K562 (cell line): ENCODE results near the gene NADK. TPM values are rescaled to one million over a fixed set of nuclear protein-coding genes. Genes with fewer than 3 reads are reported as not detected.
A peak's percentile ranks its signal among the peaks of the same experiment; 100 is the strongest.

Experiments
- ATAC-seq: fragments of 200-7000 bp; cut with Tn5 transposase; 3 replicates; pipeline ENCODE4 v1.9.1; 2020; ENCODE audit warnings: moderate library complexity
- BruUV-seq: library from RNA; stranded (reverse); fragments of 400-500 nt; replicated peaks from 2 replicates; lab custom pipeline; 2021; lab: Mats Ljungman, UMichigan
- CTCF ChIA-PET: fragments of 300-600 bp; formaldehyde crosslinking; extraction: SDS; loops from one replicate; lab custom pipeline; 2021; ENCODE audit warnings: low intra/inter-chr PET ratio; lab: Yijun Ruan, JAX
- POLR2A ChIA-PET: fragments of 300-600, 350-650 bp; sonication (Branson Sonifier 250); formaldehyde crosslinking; extraction: SDS; loops from one replicate; lab custom pipeline; 2021; ENCODE audit warnings: antibody characterized with exemption, inconsistent platforms; lab: Yijun Ruan, JAX
- DNase-seq, 4 experiments: peaks; one replicate each; pipeline versions ENCODE4 v3.0.0 to v3.0.0-alpha.2; 2011 to 2018; ENCODE audit warnings: low spot score in 3 of 4, mixed read lengths in 3 of 4; ENCODE audit errors: extremely low read depth in 1 of 4
- FAIRE-seq: peaks from 2 replicates; lab custom pipeline; 2011; peaks lifted over from hg19 to GRCh38; lab: Jason Lieb, UNC
- H2AFZ ChIP-seq: 2 replicates; pipeline ENCODE4 v1.6.0; 2011; ENCODE audit warnings: low read depth, low read length, control low read depth, inconsistent platforms
- H3K27ac ChIP-seq: fragments of 200-600 bp; 3 replicates; pipeline ENCODE4 v1.8.0; 2011; ENCODE audit warnings: low read depth, mild to moderate bottlenecking, control low read depth, inconsistent platforms, low read length, moderate library complexity, mixed read lengths; ENCODE audit errors: extremely low read depth
- H3K27me3 ChIP-seq, 2 experiments: fragments of 300-600 bp in 1 of 2; 2 replicates in 1 of 2; 3 replicates in 1 of 2; pipeline versions ENCODE4 v1.6.0 to v1.8.0; 2011; ENCODE audit warnings: inconsistent platforms in 2 of 2, low read length in 2 of 2, mild to moderate bottlenecking in 1 of 2, mixed read lengths in 1 of 2, moderate library complexity in 1 of 2; ENCODE audit not compliant: control insufficient read depth in 2 of 2, insufficient read depth in 2 of 2
- H3K36me3 ChIP-seq: fragments of 300-600 bp; 3 replicates; pipeline ENCODE4 v1.8.0; 2011; ENCODE audit warnings: mild to moderate bottlenecking, low read length, inconsistent platforms; ENCODE audit not compliant: control insufficient read depth, insufficient read depth
- H3K4me1 ChIP-seq, 2 experiments: fragments of 200-600 bp in 1 of 2; replicated peaks in 1 of 2; 2 replicates in 1 of 2; 3 replicates in 1 of 2; pipeline versions ENCODE4 v1.5.1 to v1.8.0; 2011; ENCODE audit warnings: inconsistent platforms in 2 of 2, low read length in 2 of 2, mild to moderate bottlenecking in 1 of 2, mixed read lengths in 1 of 2, moderate library complexity in 1 of 2; ENCODE audit not compliant: control insufficient read depth in 2 of 2, insufficient read depth in 2 of 2
- H3K4me2 ChIP-seq: 2 replicates; pipeline ENCODE4 v1.6.1; 2011; ENCODE audit warnings: low read length, control low read depth, inconsistent platforms, mixed read lengths; ENCODE audit not compliant: insufficient read depth
- H3K4me3 ChIP-seq: fragments of 200-600 bp; sonication (generic), shearing (Covaris generic); 2 replicates; pipeline ENCODE4 v1.5.1; 2016; ENCODE audit warnings: control low read depth, inconsistent platforms
- H3K79me2 ChIP-seq: fragments of 200-600 bp; 3 replicates; pipeline ENCODE4 v1.8.0; 2011; ENCODE audit warnings: low read length, inconsistent platforms; ENCODE audit not compliant: control insufficient read depth, insufficient read depth
- H3K9ac ChIP-seq, 2 experiments: 2 replicates each; pipeline versions ENCODE4 v1.6.0 to v1.6.1; 2011; ENCODE audit warnings: low read depth in 2 of 2, low read length in 2 of 2, control low read depth in 1 of 2, inconsistent platforms in 1 of 2, mild to moderate bottlenecking in 1 of 2, mixed read lengths in 1 of 2; ENCODE audit not compliant: insufficient read depth in 1 of 2
- H3K9me1 ChIP-seq: one replicate; pipeline ENCODE4 v1.6.0; 2011; ENCODE audit warnings: inconsistent platforms, mild to moderate bottlenecking, low read length, moderate library complexity; ENCODE audit not compliant: control insufficient read depth, insufficient read depth
- H3K9me3 ChIP-seq: replicated peaks from 2 replicates; pipeline ENCODE4 v1.5.1; 2011; ENCODE audit warnings: low read depth, low read length, inconsistent platforms; ENCODE audit not compliant: control insufficient read depth, insufficient read depth
- H4K20me1 ChIP-seq: replicated peaks from 2 replicates; pipeline ENCODE4 v1.6.1; 2011; ENCODE audit warnings: low read length, inconsistent platforms, mixed read lengths; ENCODE audit not compliant: control insufficient read depth, insufficient read depth
- ELF2 ChIP-seq: fragments of 250-450 bp; sonication (Bioruptor Pico); IDR thresholded peaks from 2 replicates; pipeline ENCODE4 v1.5.0; 2021; ENCODE audit warnings: mild to moderate bottlenecking
- EWSR1 ChIP-seq: fragments of 450-650 bp; IDR thresholded peaks from 2 replicates; pipeline ENCODE4 v1.6.1; 2018; ENCODE audit warnings: borderline replicate concordance, mild to moderate bottlenecking, low read depth, moderate library complexity; ENCODE audit not compliant: partially characterized antibody
- HOMEZ ChIP-seq: fragments of 250-450 bp; sonication (Bioruptor Pico); IDR thresholded peaks from 2 replicates; pipeline ENCODE4 v1.4.0; 2020; ENCODE audit warnings: mild to moderate bottlenecking, moderate library complexity
- KLF13 ChIP-seq: fragments of 450-650 bp; IDR thresholded peaks from 2 replicates; pipeline ENCODE4 v1.6.1; 2016; ENCODE audit warnings: missing genetic modification characterization, low read depth, mild to moderate bottlenecking, missing compliant biosample characterization, moderate library complexity, borderline replicate concordance
- MAX ChIP-seq: sonication (generic); formaldehyde crosslinking; IDR thresholded peaks from 2 replicates; pipeline ENCODE4 v1.9.0; 2022; ENCODE audit warnings: mild to moderate bottlenecking, missing genetic modification reagents
- PHB ChIP-seq: fragments of 250-450 bp; sonication (Bioruptor Pico); IDR thresholded peaks from 2 replicates; pipeline ENCODE4 v1.5.0; 2021
- TAF9B ChIP-seq: fragments of 450-650 bp; IDR thresholded peaks from 2 replicates; pipeline ENCODE4 v1.6.1; 2018; ENCODE audit warnings: mild to moderate bottlenecking; ENCODE audit not compliant: partially characterized antibody
- UBTF ChIP-seq, 2 experiments: IDR thresholded peaks; 2 replicates each; pipeline ENCODE4 v1.6.1; 2012; ENCODE audit warnings: improper control_type of control experiment in 2 of 2, low read depth in 2 of 2, low read length in 2 of 2, borderline replicate concordance in 1 of 2
- ZNF668 ChIP-seq: fragments of 250-450 bp; sonication (Bioruptor Pico); IDR thresholded peaks from 2 replicates; pipeline ENCODE4 v1.8.0; 2022; ENCODE audit warnings: mild to moderate bottlenecking, inconsistent platforms
- whole genome bisulfite sequencing: fragments of 100-300 bp; shearing (Covaris generic); methylation state at CpG from one replicate; pipeline ENCODE4 v1.1.6; 2016; ENCODE audit warnings: low coverage, mixed read lengths; ENCODE audit not compliant: insufficient coverage; ENCODE audit errors: missing lambda C conversion rate; 5-methylcytosine and 5-hydroxymethylcytosine counted together
- in situ Hi-C: fragments of 300-500 bp; cut with MboI; formaldehyde crosslinking; loops from 4 replicates; pipeline ENCODE4 v1.15.0; 2018; ENCODE audit warnings: inconsistent platforms, mixed read lengths
- intact Hi-C: fragments of 100-400 bp; cut with micrococcal nuclease; formaldehyde crosslinking; loops from 2 replicates; pipeline ENCODE4 v1.14.2; 2022
- polyA plus RNA-seq, 8 experiments: library from polyadenylated mRNA; depleted of rRNA in 4 of 8; stranded (reverse) in 5 of 8; unstranded in 3 of 8; fragments of >200 nt; fragmentation: Nextera tagmentation in 2 of 8; fragmentation: Illumina TruSeq in 1 of 8; extraction: Ambion mirVana in 2 of 8; extraction: Trizol in 1 of 8; gene quantifications; 2 replicates each; pipeline versions ENCODE4 v1.2.1 to v1.2.3, GENCODE V29; 2011 to 2014; ENCODE audit warnings: inconsistent platforms in 1 of 8, missing spikeins in 1 of 8
- total RNA-seq, 7 experiments: library from RNA; depleted of rRNA in 6 of 7; stranded (reverse); fragments of >200 nt in 6 of 7; fragmentation: Illumina TruSeq in 2 of 7; extraction: Trizol in 2 of 7; gene quantifications; 2 replicates each; pipeline versions ENCODE4 v1.2.1 to v1.2.3, GENCODE V29; 2011 to 2021; ENCODE audit warnings: low replicate concordance in 1 of 7
- TF ChIP-seq, protein P1 (sequence below): fragments of 250-450 bp; sonication (Bioruptor Pico); IDR thresholded peaks from 2 replicates; pipeline ENCODE4 v1.8.0; 2022; ENCODE audit warnings: inconsistent platforms

The NADK gene
- total and polyA plus RNA-seq, 9 of the 15 experiments (the other 6 are each of a cell fraction or from before 2014, with no cell fraction given), result 1.5 to 135 (median 75.1) TPM

GRCh38 chr1:1785666-1786065, 7.4 kb upstream of the NADK start:
- intact Hi-C loops, result no loop called here
- no peaks in the 10 kb centered on the region for H3K79me2 ChIP-seq
- no peak overlapping the region for H3K4me2 ChIP-seq
- no peaks in the 10 kb centered on the region for H3K9me3 ChIP-seq
- H2AFZ ChIP-seq, result no peak overlapping the region
- BruUV-seq, result TSS peak; percentile 74
- no peak for DNase-seq
- FAIRE-seq, result no peak
- no peaks in the 10 kb centered on the region for H3K9me1 ChIP-seq
- H3K4me3 ChIP-seq, result no peak overlapping the region
- H3K27ac ChIP-seq, result no peak overlapping the region
- no peak for TF ChIP-seq UBTF (IDR thresholded peaks at IDR 0.05; ENCODE audit: borderline replicate concordance in 1 of 2, low read depth in 2 of 2, low read length in 2 of 2)
- TF ChIP-seq HOMEZ (CRISPR knock-in tag), result no peak
- TF ChIP-seq ELF2, result no peak
- no peak for TF ChIP-seq MAX
- TF ChIP-seq TAF9B, result no peak
- TF ChIP-seq EWSR1, result no peak
- no peak for TF ChIP-seq PHB (CRISPR knock-in tag)
- no peak for TF ChIP-seq ZNF668
- TF ChIP-seq, protein P1, sequence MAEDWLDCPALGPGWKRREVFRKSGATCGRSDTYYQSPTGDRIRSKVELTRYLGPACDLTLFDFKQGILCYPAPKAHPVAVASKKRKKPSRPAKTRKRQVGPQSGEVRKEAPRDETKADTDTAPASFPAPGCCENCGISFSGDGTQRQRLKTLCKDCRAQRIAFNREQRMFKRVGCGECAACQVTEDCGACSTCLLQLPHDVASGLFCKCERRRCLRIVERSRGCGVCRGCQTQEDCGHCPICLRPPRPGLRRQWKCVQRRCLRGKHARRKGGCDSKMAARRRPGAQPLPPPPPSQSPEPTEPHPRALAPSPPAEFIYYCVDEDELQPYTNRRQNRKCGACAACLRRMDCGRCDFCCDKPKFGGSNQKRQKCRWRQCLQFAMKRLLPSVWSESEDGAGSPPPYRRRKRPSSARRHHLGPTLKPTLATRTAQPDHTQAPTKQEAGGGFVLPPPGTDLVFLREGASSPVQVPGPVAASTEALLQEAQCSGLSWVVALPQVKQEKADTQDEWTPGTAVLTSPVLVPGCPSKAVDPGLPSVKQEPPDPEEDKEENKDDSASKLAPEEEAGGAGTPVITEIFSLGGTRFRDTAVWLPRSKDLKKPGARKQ, result no peak
- no peak for TF ChIP-seq KLF13
- TF ChIP-seq, all 486 proteins: peak for 0
- POLR2A ChIA-PET, result no interaction called here
- H3K36me3 ChIP-seq, result peaks cover 62% of the 10 kb centered on the region
- in situ Hi-C loops, result loop anchor here (5.0 kb wide), 1 partner anchor 122 kb away; no protein-coding TSS in a partner anchor
- H4K20me1 ChIP-seq, result no peaks in the 10 kb centered on the region
- WGBS, result 91% methylated on average over 10 of the region's 10 CpGs
- H3K4me1 ChIP-seq, result peaks cover 28 to 33% of the 10 kb centered on the region in 2 experiments
- no peak overlapping the region for H3K9ac ChIP-seq
- H3K27me3 ChIP-seq, result no peaks in the 10 kb centered on the region; a peak in 1 of 5 replicates
- CTCF ChIA-PET, result no interaction called here
- ATAC-seq, result no peak
